NCI-H187 (cell line): ENCODE measurements around the gene CCDC137.
"Not testable (repeated sequence)": the region's sequence is repeated elsewhere in the genome, so short reads cannot be mapped to it uniquely, and the experiment has no call there.

Experiments
- DNase-seq, 2 experiments: peaks; one replicate each; lab custom pipeline; 2025; lab: John Stamatoyannopoulos, UW

The CCDC137 gene, protein sequence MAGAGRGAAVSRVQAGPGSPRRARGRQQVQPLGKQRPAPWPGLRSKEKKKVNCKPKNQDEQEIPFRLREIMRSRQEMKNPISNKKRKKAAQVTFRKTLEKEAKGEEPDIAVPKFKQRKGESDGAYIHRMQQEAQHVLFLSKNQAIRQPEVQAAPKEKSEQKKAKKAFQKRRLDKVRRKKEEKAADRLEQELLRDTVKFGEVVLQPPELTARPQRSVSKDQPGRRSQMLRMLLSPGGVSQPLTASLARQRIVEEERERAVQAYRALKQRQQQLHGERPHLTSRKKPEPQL

DNA sequence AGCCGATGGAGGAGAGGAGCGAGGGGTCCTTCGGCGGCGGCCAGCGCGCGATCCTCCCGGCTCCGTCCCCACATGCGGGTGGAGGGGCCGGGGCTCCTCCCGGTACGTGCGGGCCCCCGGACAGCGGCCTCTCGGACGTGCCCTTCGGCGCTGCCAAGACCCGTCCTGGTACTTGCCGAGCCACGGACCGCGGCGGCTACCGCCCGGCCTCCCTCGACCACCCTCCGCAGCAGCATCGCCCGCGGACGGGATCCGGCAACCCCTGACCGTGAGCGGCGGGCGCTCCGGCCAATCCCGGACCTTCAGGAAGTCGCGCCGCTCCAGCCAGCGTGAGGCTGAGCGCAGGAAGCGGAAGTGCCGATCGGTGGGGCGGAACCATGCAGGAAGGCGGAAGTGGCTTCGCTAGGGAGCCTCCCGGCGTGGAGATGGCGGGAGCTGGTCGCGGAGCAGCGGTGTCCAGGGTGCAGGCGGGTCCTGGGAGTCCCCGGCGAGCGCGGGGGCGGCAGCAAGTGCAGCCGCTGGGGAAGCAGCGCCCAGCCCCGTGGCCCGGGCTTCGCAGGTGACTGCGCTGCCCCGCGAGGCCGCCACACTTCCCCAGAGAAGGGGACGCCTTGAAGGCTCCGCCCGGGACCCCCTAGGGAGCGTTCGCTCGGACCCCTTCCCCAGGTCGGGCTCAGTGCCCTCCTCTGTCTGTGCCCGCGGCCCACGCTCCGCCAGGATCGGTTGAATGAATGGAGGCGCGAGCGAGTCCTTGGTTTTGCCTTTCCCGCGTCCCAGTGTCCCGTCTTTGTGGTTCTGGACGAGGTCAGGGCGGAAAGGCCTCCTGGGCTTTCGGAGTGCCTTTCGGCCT is at the start of gene CCDC137, which contains the start of gene OXLD1:
CCDC137 (plus strand) TSS at position 396 of the 850 bp plus-strand sequence; CDS start at position 426, 30 bp downstream.
OXLD1 (minus strand) TSS at position 264 of the 850 bp plus-strand sequence; CDS start at position 236, 28 bp downstream.
- DNase-seq = peak; percentile 73 to 87

DNA sequence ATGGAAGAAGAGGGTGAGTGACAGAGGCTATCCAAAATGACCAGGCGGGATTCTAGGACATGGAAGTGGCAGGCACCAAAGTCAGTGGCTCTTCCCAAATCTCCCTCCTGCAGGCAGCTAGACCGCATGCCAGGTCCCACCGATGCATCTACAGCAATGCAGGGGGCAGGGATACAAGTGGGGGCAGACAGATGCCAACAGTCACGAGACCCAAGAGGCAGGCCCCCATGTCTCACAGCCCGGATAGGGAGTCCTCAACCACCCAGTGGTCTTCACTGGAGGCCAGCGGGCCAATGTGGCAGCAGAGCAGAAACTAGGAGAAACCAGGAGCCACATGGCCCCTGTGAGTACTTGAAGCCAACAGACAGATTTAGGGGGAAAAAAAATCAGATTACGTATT is 49.7 kb upstream of the CCDC137 start:
- DNase-seq = no peak

DNA sequence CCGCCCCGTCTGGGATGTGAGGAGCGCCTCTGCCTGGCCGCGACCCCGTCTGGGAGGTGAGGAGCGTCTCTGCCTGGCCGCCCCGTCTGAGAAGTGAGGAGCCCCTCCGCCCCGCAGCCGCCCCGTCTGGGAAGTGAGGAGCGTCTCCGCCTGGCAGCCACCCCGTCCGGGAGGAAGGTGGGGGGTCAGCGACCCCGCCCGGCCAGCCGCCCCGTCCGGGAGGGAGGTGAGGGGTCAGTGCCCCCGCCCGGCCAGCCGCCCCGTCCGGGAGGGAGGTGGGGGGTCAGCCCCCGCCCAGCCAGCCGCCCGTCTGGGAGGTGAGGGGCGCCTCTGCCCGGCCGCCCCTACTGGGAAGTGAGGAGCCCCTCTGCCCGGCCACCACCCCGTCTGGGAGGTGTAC is 48.2 kb upstream of the CCDC137 start:
- DNase-seq = not testable (repeated sequence)

GRCh38 chr17:81621494-81622130 is 44.9 kb upstream of the CCDC137 start:
- DNase-seq = no peak

DNA sequence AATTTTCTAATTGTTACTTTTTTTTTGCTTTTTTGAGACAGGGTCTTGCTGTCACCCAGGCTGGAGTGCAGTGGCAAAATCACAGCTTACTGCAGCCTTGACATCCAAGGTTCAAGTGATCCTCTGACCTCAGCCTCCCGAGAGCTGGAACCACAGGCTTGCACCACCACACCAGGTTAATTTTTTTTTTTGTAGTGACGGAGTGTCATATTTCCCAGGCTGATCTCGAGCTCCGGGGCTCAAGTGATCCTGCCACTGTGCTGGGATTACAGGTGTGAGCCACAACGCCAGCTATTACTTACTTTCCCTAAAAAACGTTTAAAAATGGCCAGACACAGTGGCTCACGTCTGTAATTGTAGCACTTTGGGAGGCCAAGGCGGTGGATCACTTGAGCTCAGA is 36.3 kb upstream of the CCDC137 start:
- no peak for DNase-seq

- no peak for DNase-seq
Observed at GRCh38 chr17:81631482-81631881, 35.1 kb upstream of the CCDC137 start.

GRCh38 chr17:81635431-81635830 is 31.1 kb upstream of the CCDC137 start:
- no peak for DNase-seq

DNA sequence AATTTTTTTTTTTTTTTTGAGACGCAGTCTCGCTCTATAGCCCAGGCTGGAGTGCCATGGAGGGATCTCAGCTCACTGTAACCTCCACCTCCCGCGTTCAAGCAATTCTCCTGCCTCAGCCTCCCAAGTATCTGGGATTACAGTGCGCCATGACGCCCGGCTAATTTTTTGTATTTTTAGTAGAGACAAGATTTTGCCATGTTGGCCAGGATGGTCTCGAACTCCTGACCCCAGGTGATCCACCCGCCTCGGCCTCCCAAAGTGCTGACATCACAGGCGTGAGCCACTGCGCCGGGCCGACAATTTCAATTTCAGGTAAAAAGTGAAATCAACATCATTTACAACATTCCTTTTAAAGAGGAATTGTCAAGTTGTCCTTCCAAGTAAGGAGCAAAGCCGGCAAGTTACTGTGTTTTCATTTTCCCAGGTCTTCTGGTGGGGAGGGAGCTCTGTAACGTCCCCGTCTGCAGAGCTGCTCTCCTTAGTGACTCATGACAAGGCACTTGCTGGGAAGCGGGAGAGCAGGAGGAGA is 30.5 kb upstream of the CCDC137 start:
- DNase-seq = no peak

DNA sequence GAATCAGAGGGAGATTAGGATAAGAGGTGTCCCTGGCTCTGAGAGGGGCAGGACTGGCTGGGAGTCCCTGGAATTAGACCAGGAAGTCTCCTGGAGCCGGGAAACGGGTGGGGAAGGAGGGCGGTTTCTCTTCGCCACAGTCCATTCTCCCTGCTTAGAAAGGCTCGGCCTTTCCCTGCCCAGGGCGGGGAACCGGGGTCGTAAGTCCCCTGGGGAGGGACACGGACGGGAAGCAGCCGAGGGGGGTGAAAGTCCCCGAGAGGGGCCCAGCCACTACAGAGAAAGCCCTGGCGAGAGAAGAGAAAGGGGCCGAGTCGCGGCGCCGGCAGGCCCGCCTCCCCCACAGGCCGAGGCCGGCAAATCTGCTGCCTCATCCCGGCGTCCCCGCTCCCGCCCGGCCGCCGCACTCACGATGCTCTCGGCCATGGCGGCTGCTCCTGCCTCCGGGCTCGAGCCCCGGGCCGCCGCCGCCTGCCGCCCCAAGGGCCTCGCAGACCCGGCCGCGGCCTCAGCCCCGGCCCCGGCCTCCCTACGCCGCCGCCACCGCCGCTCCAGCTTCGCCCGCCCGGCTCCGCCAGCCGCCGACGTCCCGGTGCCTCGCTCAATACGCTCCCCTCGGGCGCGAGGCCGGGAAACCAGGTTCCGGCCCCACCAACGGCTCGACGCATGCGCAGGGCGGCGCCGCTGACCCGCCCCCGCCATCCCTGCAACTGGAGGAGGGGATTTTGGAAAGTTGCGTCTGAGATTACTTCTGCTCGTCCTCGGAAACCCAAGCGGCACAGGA is 29.8 kb upstream of the CCDC137 start, which contains the start of the genes NPLOC4 and TSPAN10:
NPLOC4 (minus strand) TSS at position 608 of the 784 bp plus-strand sequence; CDS start at position 426, 182 bp downstream.
TSPAN10 (plus strand) TSS at position 692 of the 784 bp plus-strand sequence. CDS start 5,217 bp downstream, outside the sequence.
- peak; percentile 34 to 60 for DNase-seq

DNA sequence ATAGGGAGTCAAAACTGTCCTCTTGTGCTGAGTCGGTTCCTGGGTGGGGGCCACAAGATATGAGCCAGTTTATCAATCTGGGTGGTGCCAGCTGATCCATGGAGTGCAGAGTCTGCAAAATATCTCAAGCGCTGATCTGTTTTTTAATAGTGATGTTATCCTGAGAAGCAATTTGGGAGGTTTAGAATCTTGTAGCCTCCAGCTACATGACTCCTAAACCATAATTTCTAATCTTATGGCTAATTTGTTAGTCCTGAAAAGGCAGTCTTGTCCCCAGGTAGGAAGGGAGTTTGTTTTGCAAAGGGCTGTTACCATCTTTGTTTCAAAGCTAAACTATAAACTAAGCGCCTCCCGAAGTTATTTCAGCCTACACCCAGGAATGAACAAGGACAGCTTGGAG is 27.9 kb upstream of the CCDC137 start:
- DNase-seq = no peak

DNA sequence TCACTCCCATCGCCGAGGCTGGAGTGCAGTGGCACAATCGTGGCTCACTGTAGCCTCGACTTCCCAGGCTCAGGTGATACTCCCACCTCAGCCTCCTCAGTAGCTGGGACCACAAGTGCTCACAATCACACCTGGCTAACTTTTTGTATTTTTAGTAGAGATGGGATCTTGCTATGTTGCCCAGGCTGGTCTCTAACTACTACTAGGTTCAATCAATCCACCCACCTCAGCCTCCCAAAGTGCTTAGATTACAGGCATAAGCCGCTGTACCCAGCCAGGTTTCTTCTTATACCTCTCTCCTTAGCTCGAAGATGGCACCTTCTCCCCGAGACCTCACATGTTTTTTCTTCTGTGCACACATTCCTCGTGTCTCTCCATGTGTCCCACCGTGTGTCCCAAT is 26.5 kb upstream of the CCDC137 start:
- DNase-seq = no peak

- DNase-seq = no peak
Observed at GRCh38 chr17:81641825-81642489, 24.6 kb upstream of the CCDC137 start.

DNA sequence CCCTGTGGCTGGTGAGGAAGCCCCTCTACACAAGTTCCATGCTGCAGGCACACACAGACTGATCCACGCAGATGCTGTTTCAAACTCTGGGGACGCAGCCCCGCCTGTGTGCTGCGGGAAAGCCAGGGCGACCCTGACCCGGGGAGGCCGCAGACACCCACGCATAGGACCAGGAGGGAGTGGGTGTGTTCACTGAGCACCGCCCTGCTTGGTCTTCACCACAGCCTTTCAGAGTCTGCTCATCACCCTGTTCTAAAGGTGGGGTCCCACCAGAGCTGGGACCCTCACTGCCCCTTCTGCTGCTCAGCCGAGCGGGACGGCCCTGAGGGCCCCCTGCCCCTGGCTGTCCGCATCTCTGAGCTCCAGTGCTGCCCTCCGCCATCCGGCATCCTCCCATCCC is 22.0 kb upstream of the CCDC137 start:
- DNase-seq = no peak

GRCh38 chr17:81644976-81645952 is 21.3 kb upstream of the CCDC137 start:
- no peak for DNase-seq

DNA sequence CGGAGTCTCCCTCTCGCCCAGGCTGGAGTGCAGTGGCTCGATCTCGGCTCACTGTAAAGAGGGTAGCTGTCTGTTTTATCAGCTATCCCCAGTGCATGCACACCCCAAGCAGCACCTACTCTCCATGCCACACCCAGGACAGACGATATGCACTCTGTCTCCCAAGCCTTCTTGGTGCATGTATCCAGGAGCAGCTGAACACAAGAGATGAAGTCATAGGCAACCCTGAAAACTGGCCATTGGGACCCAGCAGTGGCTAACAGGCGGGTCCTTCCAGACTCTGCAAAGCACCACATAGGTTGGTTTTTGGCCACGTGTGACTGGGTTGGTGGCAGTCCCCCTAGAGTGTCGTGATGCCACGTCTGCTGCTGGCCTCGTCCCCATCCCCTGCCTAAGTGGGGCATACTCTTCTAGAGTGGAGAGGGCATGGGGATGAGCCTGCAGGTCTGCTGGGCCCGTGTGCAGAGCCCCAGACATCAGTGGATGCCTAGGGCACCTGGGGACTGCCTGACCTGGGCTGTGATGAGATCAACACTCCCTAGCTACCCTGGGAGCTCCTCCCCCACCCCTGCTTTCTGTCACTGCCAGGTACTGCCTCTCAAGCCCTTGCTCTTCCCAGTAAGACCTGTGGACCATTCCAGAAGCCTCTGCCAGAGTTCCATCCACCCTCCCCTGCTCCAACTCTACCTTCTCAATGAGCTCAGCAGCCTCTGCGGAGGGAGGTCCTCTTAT is 19.5 kb upstream of the CCDC137 start:
- no peak for DNase-seq

DNA sequence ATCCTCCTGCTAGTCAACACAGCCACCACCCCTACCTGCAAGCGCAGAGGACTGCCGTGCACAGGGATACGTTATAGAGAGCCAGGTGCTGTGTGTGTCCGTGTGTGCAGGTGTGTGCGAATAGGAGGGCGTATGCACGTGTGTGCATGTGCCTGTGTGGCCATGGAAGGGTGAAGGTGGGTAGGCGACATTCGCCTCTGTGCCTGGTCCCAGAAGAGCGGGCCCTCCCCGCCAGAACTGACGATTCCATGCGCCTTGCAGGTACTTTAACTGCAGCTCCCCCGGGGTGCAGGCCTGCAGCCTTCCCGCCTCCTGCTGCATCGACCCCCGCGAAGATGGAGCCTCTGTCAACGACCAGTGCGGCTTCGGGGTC is 18.9 kb upstream of the CCDC137 start:
- no peak for DNase-seq

GRCh38 chr17:81648013-81648706 is 18.4 kb upstream of the CCDC137 start:
- DNase-seq = no peak

DNA sequence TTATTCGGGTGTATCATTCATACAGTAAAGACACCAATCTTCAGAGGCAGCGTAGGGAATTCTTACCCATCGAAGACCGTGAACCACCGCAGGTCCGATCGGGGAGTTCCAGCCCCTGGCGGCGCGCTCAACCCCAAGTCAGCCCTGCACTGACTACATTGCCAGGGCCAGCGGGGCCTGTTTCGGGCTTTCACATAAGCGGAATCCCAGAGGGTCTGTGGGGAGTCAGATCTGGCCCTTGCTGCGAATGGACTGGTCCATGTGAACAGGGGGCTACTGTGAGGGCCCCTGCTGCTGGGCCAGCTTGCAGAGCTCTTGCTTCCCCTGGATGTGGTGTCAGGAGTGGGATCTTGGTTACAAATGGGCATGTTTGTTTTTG is 17.8 kb upstream of the CCDC137 start:
- no peak for DNase-seq
